HG03159 (cell line): ENCODE measurements around the gene ZFHX3.
A peak's percentile ranks its signal among the peaks of the same experiment; 100 is the strongest.

ENCODE experiments used
- ATAC-seq: cut with Tn5 transposase; IDR thresholded peaks from one replicate; pipeline ENCODE4 v1.9.1; 2021; ENCODE audit warnings: mild to moderate bottlenecking, moderate library complexity; ENCODE audit not compliant: unreplicated experiment

Gene ZFHX3

GRCh38 chr16:72811188-72811720, 236.7 kb downstream of the ZFHX3 start:
- ATAC-seq = no peak

GRCh38 chr16:72810480-72810879, 237.4 kb downstream of the ZFHX3 start:
- ATAC-seq = no peak

- ATAC-seq = no peak
Observed at GRCh38 chr16:72809446-72809845, 238.5 kb downstream of the ZFHX3 start.

GRCh38 chr16:72808754-72809153, 239.2 kb downstream of the ZFHX3 start:
- no peak for ATAC-seq

- no peak for ATAC-seq
Observed at GRCh38 chr16:72807245-72807644, 240.7 kb downstream of the ZFHX3 start.

GRCh38 chr16:72805486-72805885, 242.4 kb downstream of the ZFHX3 start:
- ATAC-seq = no peak

- no peak for ATAC-seq
Observed at GRCh38 chr16:72800524-72801161, 247.3 kb downstream of the ZFHX3 start.

- no peak for ATAC-seq
Observed at GRCh38 chr16:72798264-72798663, 249.7 kb downstream of the ZFHX3 start.

GRCh38 chr16:72797621-72798020, 250.3 kb downstream of the ZFHX3 start:
- ATAC-seq = no peak

GRCh38 chr16:72796222-72796621, 251.7 kb downstream of the ZFHX3 start:
- no peak for ATAC-seq

GRCh38 chr16:72794986-72795385, 252.9 kb downstream of the ZFHX3 start:
- no peak for ATAC-seq

- no peak for ATAC-seq
Observed at GRCh38 chr16:72794319-72794718, 253.6 kb downstream of the ZFHX3 start.

- ATAC-seq = no peak
Observed at GRCh38 chr16:72793716-72794115, 254.2 kb downstream of the ZFHX3 start.

GRCh38 chr16:72793017-72793416, 254.9 kb downstream of the ZFHX3 start:
- no peak for ATAC-seq

GRCh38 chr16:72791786-72792185, 256.1 kb downstream of the ZFHX3 start:
- ATAC-seq = no peak

- ATAC-seq = no peak
Observed at GRCh38 chr16:72789921-72790320, 258.0 kb downstream of the ZFHX3 start.

GRCh38 chr16:72789465-72789864, 258.5 kb downstream of the ZFHX3 start:
- no peak for ATAC-seq

GRCh38 chr16:72788269-72788809, 259.6 kb downstream of the ZFHX3 start:
- ATAC-seq = no peak

GRCh38 chr16:72787514-72788268, 260.2 kb downstream of the ZFHX3 start:
- ATAC-seq = peak; percentile 92

- peak; percentile 13 for ATAC-seq
Observed at GRCh38 chr16:72787130-72787513, 260.8 kb downstream of the ZFHX3 start.

- ATAC-seq = no peak
Observed at GRCh38 chr16:72786606-72787005, 261.3 kb downstream of the ZFHX3 start.

- no peak for ATAC-seq
Observed at GRCh38 chr16:72785886-72786285, 262.0 kb downstream of the ZFHX3 start.
